Measurements from ENCODE around the gene AMELY. TPM values are rescaled to one million over a fixed set of nuclear protein-coding genes. Genes with fewer than 3 reads are reported as not detected.
"Not testable (repeated sequence)": the region's sequence is repeated elsewhere in the genome, so short reads cannot be mapped to it uniquely, and the experiment has no call there.

The AMELY gene
- not detected in 2 replicates for total RNA-seq

GRCh38 chrY:6911253-6911881 is at the start of gene AMELY:
Gene AMELY, minus strand, starts transcription at chrY:6911752. Its CDS starts 39,144 bp downstream, at chrY:6872608.
- no peak for DNase-seq (ENCODE audit: low read depth)

- DNase-seq (ENCODE audit: low read depth): no peak
Measured at GRCh38 chrY:6949947-6950346, 38.4 kb upstream of the AMELY start.

GRCh38 chrY:6948378-6948777 is 36.8 kb upstream of the AMELY start:
- DNase-seq (ENCODE audit: low read depth): no peak

DNA sequence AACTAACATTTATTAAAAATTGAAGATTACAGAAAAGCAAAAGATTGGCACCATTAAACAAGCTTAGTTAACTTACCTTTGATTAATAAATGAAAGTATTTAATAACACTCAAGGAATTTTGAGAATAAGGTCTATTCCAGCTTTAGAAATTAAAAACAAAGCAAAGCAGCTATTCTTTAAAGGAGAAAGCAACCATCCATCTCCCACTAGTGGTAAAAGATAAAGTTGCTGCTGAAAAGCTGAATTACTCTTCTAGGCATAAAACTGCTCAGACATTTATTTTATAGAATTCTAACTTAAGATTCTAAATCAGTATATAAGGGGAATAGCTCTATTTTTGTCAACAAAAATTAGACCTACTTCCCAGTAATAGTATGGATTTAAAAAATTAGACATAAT is 36.1 kb upstream of the AMELY start:
- DNase-seq (ENCODE audit: low read depth): no peak

DNA sequence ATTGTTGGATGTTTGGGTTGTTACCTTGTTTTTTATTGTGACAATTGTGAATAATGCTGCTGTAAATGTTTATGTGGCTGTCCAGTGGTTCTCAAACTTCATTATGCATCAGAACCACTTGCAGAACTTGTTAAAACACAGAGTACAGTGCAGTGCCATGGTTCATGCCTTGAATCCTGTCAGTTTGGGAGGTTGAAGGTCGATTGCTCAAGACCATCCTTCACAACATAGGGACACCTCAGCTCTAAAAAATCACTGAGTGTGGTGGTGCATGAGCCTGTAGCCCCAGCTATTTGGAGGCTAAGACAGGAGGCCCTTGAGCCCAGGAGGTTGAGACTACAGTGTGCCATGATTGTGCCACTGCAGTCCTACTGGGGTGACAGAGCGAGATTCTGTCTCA is 23.9 kb upstream of the AMELY start:
- DNase-seq (ENCODE audit: low read depth): no peak

DNA sequence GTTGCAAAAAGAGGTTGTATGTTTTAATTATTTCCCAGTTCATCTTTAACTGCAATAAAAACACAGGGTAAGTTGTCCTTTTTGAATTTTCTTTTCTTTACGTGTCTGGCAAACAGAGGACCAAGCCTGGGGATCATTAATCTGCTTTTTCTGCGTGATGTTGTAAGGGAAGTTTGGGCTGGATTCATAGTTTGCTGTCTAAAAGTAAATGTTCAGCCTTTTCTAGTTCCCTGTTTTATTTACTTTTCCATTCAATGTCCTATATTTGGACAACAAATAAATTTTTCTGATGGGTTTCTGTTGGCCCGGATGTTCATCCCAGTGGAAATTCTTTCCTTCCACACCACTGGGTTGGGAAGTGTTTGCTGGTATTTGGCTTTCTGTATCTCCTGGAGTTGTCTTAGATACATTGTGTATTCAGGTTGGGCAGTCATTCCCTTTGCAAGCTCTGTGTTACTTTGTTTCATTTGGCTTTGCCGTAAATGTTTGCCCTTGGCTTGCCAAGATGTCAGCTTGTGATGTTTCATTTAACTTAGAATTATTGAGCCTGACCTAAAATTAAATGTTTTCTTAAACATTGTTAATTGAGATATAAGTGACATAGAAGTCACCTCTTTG is 20.3 kb upstream of the AMELY start:
- DNase-seq (ENCODE audit: low read depth): no peak

DNA sequence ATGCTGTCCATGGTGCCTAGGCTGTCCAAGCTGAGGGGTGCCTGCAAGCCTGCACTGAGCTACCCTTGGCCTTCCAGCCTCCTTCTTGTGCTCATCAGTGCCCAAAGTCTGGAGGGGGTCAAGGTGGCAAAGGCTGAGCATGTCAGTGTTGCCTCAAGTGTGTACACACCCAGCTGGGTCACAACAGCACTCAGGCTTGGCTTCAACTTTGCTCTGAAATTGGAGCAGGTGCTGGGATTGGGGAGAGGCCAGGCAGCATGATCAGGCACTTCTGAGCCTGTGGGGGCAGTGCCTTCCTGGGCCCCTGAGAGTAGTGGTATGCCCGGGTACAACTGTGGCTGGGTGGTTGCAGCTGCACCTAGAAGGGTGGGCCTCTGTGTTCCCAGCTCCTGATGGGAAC is 17.7 kb upstream of the AMELY start:
- DNase-seq (ENCODE audit: low read depth): no peak

- no peak for DNase-seq (ENCODE audit: low read depth)
Measured at GRCh38 chrY:6928265-6928664, 16.7 kb upstream of the AMELY start.

- DNase-seq (ENCODE audit: low read depth): no peak
Measured at GRCh38 chrY:6921061-6921460, 9.5 kb upstream of the AMELY start.

- no peak for DNase-seq (ENCODE audit: low read depth)
Measured at GRCh38 chrY:6913362-6913761, 1.8 kb upstream of the AMELY start.

DNA sequence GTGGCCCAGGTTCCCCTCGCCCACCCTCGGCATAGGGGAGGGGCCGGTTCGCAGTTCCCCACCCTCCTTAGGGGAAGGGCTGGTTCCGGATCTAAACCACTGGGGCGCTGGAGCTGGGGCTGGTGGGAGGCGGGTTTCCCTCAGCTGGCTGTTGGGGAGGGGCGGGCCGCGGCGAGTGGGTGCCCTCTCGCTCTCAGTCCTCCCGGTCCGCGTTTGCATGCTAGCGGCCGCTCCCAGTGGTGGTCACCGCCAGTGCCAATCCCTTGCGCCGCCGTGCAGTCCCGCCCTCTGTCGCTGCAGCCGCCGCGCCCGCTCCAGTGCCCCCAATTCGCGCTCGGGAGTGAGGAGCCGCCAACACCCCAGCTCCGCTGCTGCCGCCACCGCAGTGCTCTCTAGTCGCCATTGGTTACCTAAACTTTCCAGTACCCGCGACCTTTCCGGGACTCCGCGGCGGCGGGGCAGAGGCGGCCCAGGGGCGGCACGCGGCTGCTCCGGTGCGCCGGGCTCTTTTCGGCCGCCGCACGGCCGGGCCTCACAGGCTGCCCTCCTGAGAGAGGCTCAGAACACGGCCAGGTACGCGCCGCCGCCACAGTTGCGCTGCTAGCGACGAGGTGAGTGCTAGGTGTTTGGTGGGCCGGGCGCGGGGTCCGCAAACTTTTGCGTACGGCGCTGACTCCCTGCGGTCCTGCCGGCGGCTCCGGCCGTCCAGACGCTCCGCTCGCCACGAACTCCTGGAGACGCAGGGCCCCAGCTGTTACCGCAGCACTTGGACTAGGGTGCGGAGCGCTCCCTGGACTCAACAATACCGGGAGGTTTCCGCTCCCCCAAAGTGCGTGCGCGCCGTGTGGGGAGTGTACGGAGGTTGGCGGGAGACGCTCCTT is 940 bp downstream of the AMELY start, which contains the start of gene TBL1Y:
TSS of gene TBL1Y (plus strand) at position 326 of the 881 bp plus-strand sequence. CDS start 114,388 bp downstream, outside the sequence.
- no peak for DNase-seq (ENCODE audit: low read depth)

- no peak for DNase-seq (ENCODE audit: low read depth)
Measured at GRCh38 chrY:6909856-6910255, 1.7 kb downstream of the AMELY start.

DNA sequence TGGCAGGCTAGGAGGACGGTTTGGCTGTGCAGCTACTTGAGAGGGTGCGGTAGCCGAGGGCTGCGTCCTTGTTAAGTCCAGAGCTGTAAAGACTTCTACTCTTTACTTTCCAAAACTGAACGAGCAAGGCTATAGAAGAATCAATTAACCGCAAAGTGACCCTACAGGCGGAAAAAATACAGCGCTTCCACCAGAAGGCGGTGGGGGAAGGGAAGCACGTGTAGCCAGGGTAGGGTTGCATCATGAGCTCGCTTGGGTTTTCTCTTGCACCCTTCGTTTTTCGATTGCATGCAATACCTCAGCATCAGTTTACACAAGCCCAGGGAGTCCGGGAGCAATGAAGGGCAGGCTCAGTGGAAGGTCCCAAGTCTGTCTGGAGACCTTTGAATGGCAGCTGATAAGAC is 2.4 kb downstream of the AMELY start:
- DNase-seq (ENCODE audit: low read depth): peak; percentile 37

DNA sequence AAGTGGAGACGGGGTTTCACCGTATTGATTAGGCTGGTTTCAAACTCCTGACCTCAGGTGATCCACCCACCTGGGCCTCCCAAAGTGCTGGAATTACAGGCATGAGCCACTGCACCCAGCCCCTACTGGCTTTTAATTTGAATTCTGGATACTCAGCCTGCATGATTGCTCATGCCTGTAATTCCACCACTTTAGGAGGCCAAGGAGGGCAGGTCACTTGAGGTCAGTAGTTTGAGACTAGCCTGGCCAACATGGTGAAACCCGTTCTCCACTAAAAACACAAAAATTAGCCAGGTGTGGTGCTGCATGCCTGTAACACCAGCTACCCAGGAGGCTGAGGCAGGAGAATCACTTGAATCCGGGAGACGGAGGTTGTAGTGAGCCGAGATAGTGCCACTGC is 3.5 kb downstream of the AMELY start:
- peak; percentile 22 for DNase-seq (ENCODE audit: low read depth)

DNA sequence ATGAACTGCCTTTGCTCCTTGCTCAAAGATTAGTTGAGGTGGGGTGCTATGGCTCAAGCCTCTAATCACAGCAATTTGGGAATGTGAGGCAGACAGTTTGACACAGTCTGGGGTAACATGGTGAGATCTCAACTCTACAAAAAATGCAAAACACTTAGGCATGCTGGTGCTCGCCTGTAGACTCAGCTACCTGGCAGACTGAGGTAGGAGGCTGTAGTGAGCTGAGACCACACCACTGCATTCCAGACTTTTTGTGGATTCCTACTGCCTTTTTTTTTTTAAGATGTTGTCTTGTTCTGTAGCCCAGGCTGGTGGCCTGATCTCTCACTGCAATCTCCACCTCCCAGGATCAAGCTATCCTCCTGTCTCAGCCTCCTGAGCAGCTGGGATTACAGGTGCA is 4.0 kb downstream of the AMELY start:
- DNase-seq (ENCODE audit: low read depth): no peak

- peak; percentile 17 for DNase-seq (ENCODE audit: low read depth)
Measured at GRCh38 chrY:6902116-6902515, 9.4 kb downstream of the AMELY start.

DNA sequence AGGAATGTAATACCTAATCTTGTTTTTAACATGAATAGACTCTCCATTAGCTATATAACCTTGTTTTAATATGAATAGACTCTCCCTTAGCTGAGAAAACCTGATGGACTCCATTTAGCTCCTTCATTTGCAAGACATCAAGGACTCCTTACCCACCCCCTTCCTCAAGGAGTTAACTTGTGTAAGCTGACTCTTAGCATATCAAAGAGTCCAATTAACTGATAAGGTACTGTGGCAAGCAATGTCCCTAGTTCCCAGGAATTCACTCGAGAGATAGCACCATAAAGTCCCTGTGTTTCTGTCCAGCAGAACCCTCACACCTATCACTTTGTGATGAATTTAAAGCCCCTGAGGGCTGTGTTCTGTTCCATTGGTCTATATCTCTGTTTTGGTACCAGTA is 16.3 kb downstream of the AMELY start:
- DNase-seq (ENCODE audit: low read depth): no peak

DNA sequence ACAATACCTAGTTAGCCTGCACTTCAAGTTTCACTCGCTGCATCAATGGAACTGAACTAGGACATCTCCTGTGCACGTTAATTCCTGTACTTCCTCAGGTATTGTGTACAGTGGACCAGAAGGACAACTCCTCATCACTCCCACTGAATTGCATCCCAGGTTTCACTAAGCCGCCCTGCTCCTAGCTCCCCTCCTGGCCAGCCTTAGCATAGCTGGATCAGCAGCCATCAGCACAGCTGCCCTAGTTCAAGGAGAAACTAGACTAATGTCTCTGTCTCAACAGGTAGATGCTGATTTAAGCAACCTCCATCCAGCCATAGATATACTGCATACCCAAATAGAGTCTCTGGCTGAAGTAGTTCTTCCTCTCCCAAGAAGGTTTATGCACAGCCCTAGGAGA is 17.1 kb downstream of the AMELY start:
- no peak for DNase-seq (ENCODE audit: low read depth)

DNA sequence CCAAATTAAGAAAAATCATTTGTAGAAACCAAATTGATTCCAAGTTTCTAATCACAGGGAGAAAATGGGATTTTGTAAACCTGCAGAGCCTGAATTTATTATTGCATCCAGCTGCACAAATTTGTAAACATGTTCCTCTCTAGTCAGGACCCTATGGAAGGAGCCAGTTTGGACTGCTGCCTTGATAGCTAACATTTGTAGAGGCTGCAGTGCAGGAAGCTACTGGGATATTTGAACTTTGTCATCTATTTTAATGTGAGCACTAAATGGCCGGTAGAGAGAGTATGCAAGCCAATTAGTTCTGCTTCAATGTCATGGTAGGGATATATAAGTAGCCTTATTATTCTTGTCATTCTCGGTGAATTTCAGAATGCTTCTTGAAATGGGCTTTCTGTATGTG is 62.2 kb downstream of the AMELY start:
- no peak for DNase-seq (ENCODE audit: low read depth)

DNA sequence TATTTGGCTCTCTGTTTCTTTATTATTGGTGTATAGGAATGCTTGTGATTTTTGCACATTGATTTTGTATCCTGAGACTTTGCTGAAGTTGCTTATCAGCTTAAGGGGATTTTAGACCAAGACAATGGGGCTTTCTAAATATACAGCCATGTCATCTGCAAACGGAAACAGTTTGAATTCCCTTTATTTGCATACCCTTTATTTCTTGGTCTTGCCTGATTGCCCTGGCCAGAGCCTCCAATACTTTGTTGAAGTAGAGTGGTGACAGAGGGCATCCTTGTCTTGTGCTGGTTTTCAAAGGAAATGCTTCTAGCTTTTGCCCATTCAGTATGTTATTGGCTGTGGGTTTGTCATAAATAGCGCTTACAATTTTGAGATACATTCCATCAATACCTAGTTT is 68.9 kb downstream of the AMELY start:
- not testable (repeated sequence) for DNase-seq (ENCODE audit: low read depth)
